B cell (primary cell): ENCODE measurements around the gene ARHGEF39. TPM values are rescaled to one million over a fixed set of nuclear protein-coding genes. Genes with fewer than 3 reads are reported as not detected.

ENCODE experiments used
- ATAC-seq: fragments of 200-7000 bp; cut with Tn5 transposase; one replicate; pipeline ENCODE4 v1.10.0; 2021; ENCODE audit warnings: low read depth, mild to moderate bottlenecking, moderate number of reproducible peaks, moderate library complexity
- CTCF ChIA-PET: fragments of 350-600 bp; sonication (Branson Sonifier 250); formaldehyde crosslinking; loops from one replicate; lab custom pipeline; 2021; ENCODE audit warnings: antibody characterized with exemption, inconsistent platforms; lab: Charles Lee
- POLR2A ChIA-PET: fragments of 350-600 bp; sonication (Branson Sonifier 250); formaldehyde crosslinking; loops from one replicate; lab custom pipeline; 2021; ENCODE audit warnings: antibody characterized with exemption; lab: Charles Lee
- DNase-seq: peaks from one replicate; pipeline ENCODE4 v3.0.0; 2013
- H2AFZ ChIP-seq: 2 replicates; pipeline ENCODE4 v1.6.1; 2012; ENCODE audit warnings: mild to moderate bottlenecking, low read depth, low read length; ENCODE audit not compliant: insufficient read depth, poor library complexity, severe bottlenecking
- H3K27ac ChIP-seq, 2 donors: 1 replicate in 1 of 2; 2 replicates in 1 of 2; pipeline ENCODE4 v1.5.1; 2012 to 2013; ENCODE audit warnings: low read length in 2 of 2, mild to moderate bottlenecking in 2 of 2, moderate library complexity in 1 of 2
- H3K27me3 ChIP-seq, 4 experiments: fragments of 200-600 bp in 1 of 4; sonication (generic) in 1 of 4; replicated peaks in 1 of 4; 1 replicate in 2 of 4; 2 replicates in 2 of 4; pipeline versions ENCODE4 v1.6.1 to v1.7.0; 2013 to 2016; ENCODE audit warnings: low read length in 3 of 4, mild to moderate bottlenecking in 2 of 4, mixed read lengths in 1 of 4, moderate library complexity in 1 of 4; ENCODE audit not compliant: insufficient read depth in 4 of 4, control insufficient read depth in 3 of 4; ENCODE audit errors: control extremely low read depth in 1 of 4
- H3K36me3 ChIP-seq, 2 experiments: replicated peaks in 1 of 2; 1 replicate in 1 of 2; 2 replicates in 1 of 2; pipeline versions ENCODE4 v1.6.1 to v1.7.1; 2013; ENCODE audit warnings: low read length in 1 of 2; ENCODE audit not compliant: insufficient read depth in 2 of 2, control insufficient read depth in 1 of 2; ENCODE audit errors: control extremely low read depth in 1 of 2, extremely low read depth in 1 of 2
- H3K4me1 ChIP-seq, 2 donors: fragments of 200-600 bp in 1 of 2; sonication (generic) in 1 of 2; 1 replicate in 1 of 2; 2 replicates in 1 of 2; pipeline versions ENCODE4 v1.5.1 to v1.6.1; 2013 to 2017; ENCODE audit warnings: low read length in 2 of 2; ENCODE audit not compliant: control insufficient read depth in 2 of 2, insufficient read depth in 2 of 2
- H3K4me2 ChIP-seq: replicated peaks from 2 replicates; pipeline ENCODE3; 2012; ENCODE audit warnings: mild to moderate bottlenecking, low read depth, low read length; ENCODE audit not compliant: poor library complexity, severe bottlenecking
- H3K4me3 ChIP-seq, 5 experiments: fragments of 200-600 bp in 1 of 5; sonication (generic) in 1 of 5; 1 replicate in 3 of 5; 2 replicates in 2 of 5; pipeline versions ENCODE4 v1.5.1 to v1.7.0; 2011 to 2016; ENCODE audit warnings: low read length in 4 of 5, mild to moderate bottlenecking in 4 of 5, low read depth in 2 of 5, control low read depth in 1 of 5, moderate library complexity in 1 of 5; ENCODE audit not compliant: insufficient read depth in 1 of 5; ENCODE audit errors: control extremely low read depth in 1 of 5, extremely low read depth in 1 of 5
- H3K79me2 ChIP-seq: fragments of 200-600 bp; sonication (generic); one replicate; pipeline ENCODE4 v1.6.0; 2016; ENCODE audit warnings: low read length; ENCODE audit not compliant: control insufficient read depth, insufficient read depth
- H3K9ac ChIP-seq: fragments of 200-600 bp; sonication (generic); 2 replicates; pipeline ENCODE4 v1.6.1; 2017; ENCODE audit warnings: mild to moderate bottlenecking, low read length, moderate library complexity
- H3K9me3 ChIP-seq, 3 donors: one replicate each; pipeline versions ENCODE4 v1.6.1 to v1.7.1; 2013; ENCODE audit warnings: low read length in 2 of 3; ENCODE audit not compliant: control insufficient read depth in 2 of 3, insufficient read depth in 1 of 3; ENCODE audit errors: control extremely low read depth in 1 of 3
- H4K20me1 ChIP-seq: 2 replicates; pipeline ENCODE4 v1.6.0; 2012; ENCODE audit warnings: mild to moderate bottlenecking, low read length; ENCODE audit not compliant: insufficient read depth, control insufficient read depth, poor library complexity, severe bottlenecking
- H3K27ac Mint-ChIP-seq: one replicate; pipeline ENCODE4 v1.8.0; 2021; ENCODE audit warnings: mixed read lengths
- H3K27me3 Mint-ChIP-seq: one replicate; pipeline ENCODE4 v1.8.0; 2021; ENCODE audit warnings: mixed read lengths
- H3K4me1 Mint-ChIP-seq: one replicate; pipeline ENCODE4 v1.8.0; 2021; ENCODE audit warnings: mixed read lengths
- H3K4me3 Mint-ChIP-seq: one replicate; pipeline ENCODE4 v1.8.0; 2021; ENCODE audit warnings: mixed read lengths
- H3K9me3 Mint-ChIP-seq: one replicate; pipeline ENCODE4 v1.8.0; 2022; ENCODE audit warnings: mixed read lengths; ENCODE audit not compliant: insufficient read depth
- CTCF ChIP-seq: fragments of 200-600 bp; IDR thresholded peaks from one replicate; pipeline ENCODE4 v1.8.0; 2022; ENCODE audit warnings: antibody characterized with exemption, mild to moderate bottlenecking
- EZH2 ChIP-seq: IDR thresholded peaks from 2 replicates; pipeline ENCODE4 v1.6.1; 2012; ENCODE audit warnings: borderline replicate concordance, low read depth, mild to moderate bottlenecking, moderate library complexity, low read length; ENCODE audit not compliant: insufficient read depth, poor library complexity, severe bottlenecking
- WGBS: methylation state at CpG from one replicate; pipeline ENCODE4 v1.1.5; 2013; ENCODE audit warnings: missing lambda C conversion rate; ENCODE audit not compliant: insufficient coverage; 5-methylcytosine and 5-hydroxymethylcytosine counted together
- intact Hi-C: fragments of 100-400 bp; cut with micrococcal nuclease; formaldehyde crosslinking; loops from one replicate; pipeline ENCODE4 v1.10.0; 2022
- polyA plus RNA-seq: library from polyadenylated mRNA; depleted of rRNA; stranded (reverse); fragments of >200 nt; gene quantifications from 2 replicates; pipeline ENCODE4 v1.2.3, GENCODE V29; 2012
- total RNA-seq, 2 donors: library from RNA; stranded (reverse); fragments of 120-200 nt in 1 of 2; gene quantifications; 1 replicate in 1 of 2; 2 replicates in 1 of 2; pipeline versions ENCODE4 v1.2.3 to v1.2.4, GENCODE V29; 2013 to 2022

Gene ARHGEF39
- total and polyA plus RNA-seq, 2 donors (not counting 1 experiment from before 2014, with no cell fraction given) = 0.40 to 0.62 TPM

- peak within 1 kb of the TSS; percentile 93 for H3K9ac ChIP-seq
- Mint-ChIP-seq H3K27ac (peak within 1 kb of the TSS; percentile 86), H3K9me3 (no peaks in the 10 kb centered on the region), H3K4me3 (peak within 1 kb of the TSS; percentile 86), H3K4me1 (peaks cover 89% of the 10 kb centered on the region), H3K27me3 (no peaks in the 10 kb centered on the region)
- WGBS = 2% methylated on average over 4 of the region's 7 CpGs
- DNase-seq = peak; percentile 84
- peaks cover 35% of the 10 kb centered on the region for H4K20me1 ChIP-seq
- H3K79me2 ChIP-seq = peaks cover 47% of the 10 kb centered on the region
- CTCF ChIA-PET = interaction anchor here (1.4 to 14.3 kb wide), 6 partner anchors 10 to 109 kb away, joined by 5 to 357 read pairs (median 112); partner anchors contain the start of genes ARHGEF39, CCDC107, RMRP and SIT1
- intact Hi-C loops = loop anchor here (1.0 kb wide), 1 partner anchor 101 kb away; no protein-coding TSS in a partner anchor
- H3K4me2 ChIP-seq = peak within 1 kb of the TSS; percentile 76
- TF ChIP-seq CTCF = no peak
- no peak for TF ChIP-seq EZH2
- peaks cover 4 to 29% of the 10 kb centered on the region in 2 experiments for H3K36me3 ChIP-seq
- POLR2A ChIA-PET = interaction anchor here (1.4 to 7.1 kb wide), 7 partner anchors 13 to 114 kb away, joined by 5 to 114 read pairs (median 15); partner anchors contain the start of genes ARHGEF39, CCDC107, CREB3 and RMRP
- H3K9me3 ChIP-seq = no peaks in the 10 kb centered on the region
- ATAC-seq = peak; percentile 51
- peak within 1 kb of the TSS; percentile 80 to 91 (median 90) for H3K4me3 ChIP-seq
- H3K27me3 ChIP-seq = no peaks in the 10 kb centered on the region
- H3K27ac ChIP-seq = peak within 1 kb of the TSS; percentile 95 to 97
- peaks cover 74 to 90% of the 10 kb centered on the region in 2 donors for H3K4me1 ChIP-seq
- peak within 1 kb of the TSS; percentile 56 for H2AFZ ChIP-seq
These were observed 46.7 kb downstream of the ARHGEF39 start, which contains the start of gene CD72 for GRCh38 chr9:35618325-35618727. TSS of gene CD72 (minus strand) at chr9:35618413. CDS start at chr9:35618303, 110 bp downstream.

- WGBS = 21% methylated on average over 8 of the region's 8 CpGs
- H3K27ac Mint-ChIP-seq = peak overlapping the region; percentile 86
- H3K9me3 Mint-ChIP-seq = no peaks in the 10 kb centered on the region
- CTCF ChIA-PET = interaction anchor here (0.6 to 14.3 kb wide), 18 partner anchors 10 to 1462 kb away, joined by 3 to 357 read pairs (median 5); partner anchors contain the start of genes ARHGEF39, CCDC107, CREB3 and RMRP
- DNase-seq (no peak), ATAC-seq (no peak)
- H3K36me3 ChIP-seq = peaks cover 8 to 36% of the 10 kb centered on the region in 2 experiments
- H3K9ac ChIP-seq = peak overlapping the region; percentile 93
- H3K4me3 Mint-ChIP-seq = peak overlapping the region; percentile 86
- no peaks in the 10 kb centered on the region for H3K9me3 ChIP-seq
- peak overlapping the region; percentile 80 to 91 (median 90) for H3K4me3 ChIP-seq
- peak overlapping the region; percentile 95 to 97 for H3K27ac ChIP-seq
- peaks cover 41% of the 10 kb centered on the region for H4K20me1 ChIP-seq
- peak overlapping the region; percentile 76 for H3K4me2 ChIP-seq
- POLR2A ChIA-PET = interaction anchor here (0.7 to 7.1 kb wide), 8 partner anchors 12 to 132 kb away, joined by 3 to 114 read pairs (median 11); partner anchors contain the start of genes CCDC107, CREB3, RMRP and SIT1
- intact Hi-C loops = no loop called here
- H3K4me1 Mint-ChIP-seq = peaks cover 96% of the 10 kb centered on the region
- H3K27me3 ChIP-seq = no peaks in the 10 kb centered on the region
- TF ChIP-seq EZH2 = no peak
- no peak for TF ChIP-seq CTCF
- no peaks in the 10 kb centered on the region for H3K27me3 Mint-ChIP-seq
- H3K79me2 ChIP-seq = peaks cover 48% of the 10 kb centered on the region
- peak overlapping the region; percentile 56 for H2AFZ ChIP-seq
- peaks cover 82 to 97% of the 10 kb centered on the region in 2 donors for H3K4me1 ChIP-seq
These were observed 47.4 kb downstream of the ARHGEF39 start for GRCh38 chr9:35617548-35617947.
